K562 (cell line): ENCODE results near the gene PFAS. TPM values are rescaled to one million over a fixed set of nuclear protein-coding genes. Genes with fewer than 3 reads are reported as not detected.

Experiments
- HDAC3 ChIP-seq: fragments of 450-650 bp; IDR thresholded peaks from 2 replicates; pipeline ENCODE4 v1.6.1; 2018; ENCODE audit warnings: borderline replicate concordance, mild to moderate bottlenecking, moderate library complexity; ENCODE audit not compliant: partially characterized antibody
- HMGXB4 ChIP-seq: sonication (generic); formaldehyde crosslinking; IDR thresholded peaks from 2 replicates; pipeline ENCODE4 v1.8.1; 2023; ENCODE audit warnings: mild to moderate bottlenecking, missing genetic modification reagents
- LCOR ChIP-seq: sonication (generic); formaldehyde crosslinking; IDR thresholded peaks from 2 replicates; pipeline ENCODE4 v1.8.0; 2022; ENCODE audit warnings: mild to moderate bottlenecking, missing genetic modification reagents
- NFIC ChIP-seq: fragments of 450-650 bp; IDR thresholded peaks from 2 replicates; pipeline ENCODE4 v1.6.1; 2017; ENCODE audit warnings: mild to moderate bottlenecking, inconsistent platforms
- NR2C2 ChIP-seq, 2 experiments: fragments of 200-800 bp in 1 of 2; sonication (Bioruptor generic) in 1 of 2; sonication (generic) in 1 of 2; formaldehyde crosslinking in 1 of 2; IDR thresholded peaks; 2 replicates each; pipeline versions ENCODE4 v1.6.1 to v1.8.0; 2016 to 2022; ENCODE audit warnings: mild to moderate bottlenecking in 1 of 2, missing compliant biosample characterization in 1 of 2, missing genetic modification characterization in 1 of 2, missing genetic modification reagents in 1 of 2
- RBM34 ChIP-seq: fragments of 200-400 bp; formaldehyde crosslinking; IDR thresholded peaks from 2 replicates; pipeline ENCODE4 v1.6.1; 2018; ENCODE audit warnings: low read length, borderline replicate concordance; ENCODE audit not compliant: insufficient read depth
- STAT5A ChIP-seq: IDR thresholded peaks from 2 replicates; pipeline ENCODE4 v1.6.1; 2012; ENCODE audit warnings: low read length, inconsistent platforms, borderline replicate concordance
- TCF7 ChIP-seq: sonication (generic); IDR thresholded peaks from 2 replicates; pipeline ENCODE4 v1.6.1; 2016; ENCODE audit warnings: antibody characterized with exemption, borderline replicate concordance
- USF2 ChIP-seq: sonication (generic); formaldehyde crosslinking; IDR thresholded peaks from 2 replicates; pipeline ENCODE4 v1.5.0; 2020; ENCODE audit warnings: missing genetic modification reagents
- ZBTB43 ChIP-seq: sonication (generic); formaldehyde crosslinking; IDR thresholded peaks from 2 replicates; pipeline ENCODE4 v1.8.0; 2023; ENCODE audit warnings: mild to moderate bottlenecking, missing genetic modification reagents
- ZFP30 ChIP-seq: fragments of 250-450 bp; sonication (Bioruptor Pico); IDR thresholded peaks from 2 replicates; pipeline ENCODE4 v1.8.0; 2022; ENCODE audit warnings: moderate library complexity, mild to moderate bottlenecking, inconsistent platforms, borderline replicate concordance
- ZFP91 ChIP-seq: sonication (generic); formaldehyde crosslinking; IDR thresholded peaks from 2 replicates; pipeline ENCODE4 v1.8.0; 2022; ENCODE audit warnings: mild to moderate bottlenecking, missing genetic modification reagents
- ZNF785 ChIP-seq: fragments of 250-450 bp; sonication (Bioruptor Pico); IDR thresholded peaks from 2 replicates; pipeline ENCODE4 v1.4.0; 2020; ENCODE audit warnings: mild to moderate bottlenecking
- polyA plus RNA-seq, 8 experiments: library from polyadenylated mRNA; depleted of rRNA in 4 of 8; stranded (reverse) in 5 of 8; unstranded in 3 of 8; fragments of >200 nt; fragmentation: Nextera tagmentation in 2 of 8; fragmentation: Illumina TruSeq in 1 of 8; extraction: Ambion mirVana in 2 of 8; extraction: Trizol in 1 of 8; gene quantifications; 2 replicates each; pipeline versions ENCODE4 v1.2.1 to v1.2.3, GENCODE V29; 2011 to 2014; ENCODE audit warnings: inconsistent platforms in 1 of 8, missing spikeins in 1 of 8
- total RNA-seq, 7 experiments: library from RNA; depleted of rRNA in 6 of 7; stranded (reverse); fragments of >200 nt in 6 of 7; fragmentation: Illumina TruSeq in 2 of 7; extraction: Trizol in 2 of 7; gene quantifications; 2 replicates each; pipeline versions ENCODE4 v1.2.1 to v1.2.3, GENCODE V29; 2011 to 2021; ENCODE audit warnings: low replicate concordance in 1 of 7
- TF ChIP-seq, protein P1 (sequence below): fragments of 450-650 bp; formaldehyde crosslinking; IDR thresholded peaks from 2 replicates; pipeline ENCODE4 v1.4.0; 2022; ENCODE audit warnings: mild to moderate bottlenecking, moderate library complexity
- TF ChIP-seq, protein P2 (sequence below): sonication (generic); IDR thresholded peaks from 2 replicates; pipeline ENCODE4 v1.6.1; 2016

Gene PFAS
- total and polyA plus RNA-seq, 9 of the 15 experiments (the other 6 are each of a cell fraction or from before 2014, with no cell fraction given) = 11.6 to 131 (median 43.9) TPM

DNA sequence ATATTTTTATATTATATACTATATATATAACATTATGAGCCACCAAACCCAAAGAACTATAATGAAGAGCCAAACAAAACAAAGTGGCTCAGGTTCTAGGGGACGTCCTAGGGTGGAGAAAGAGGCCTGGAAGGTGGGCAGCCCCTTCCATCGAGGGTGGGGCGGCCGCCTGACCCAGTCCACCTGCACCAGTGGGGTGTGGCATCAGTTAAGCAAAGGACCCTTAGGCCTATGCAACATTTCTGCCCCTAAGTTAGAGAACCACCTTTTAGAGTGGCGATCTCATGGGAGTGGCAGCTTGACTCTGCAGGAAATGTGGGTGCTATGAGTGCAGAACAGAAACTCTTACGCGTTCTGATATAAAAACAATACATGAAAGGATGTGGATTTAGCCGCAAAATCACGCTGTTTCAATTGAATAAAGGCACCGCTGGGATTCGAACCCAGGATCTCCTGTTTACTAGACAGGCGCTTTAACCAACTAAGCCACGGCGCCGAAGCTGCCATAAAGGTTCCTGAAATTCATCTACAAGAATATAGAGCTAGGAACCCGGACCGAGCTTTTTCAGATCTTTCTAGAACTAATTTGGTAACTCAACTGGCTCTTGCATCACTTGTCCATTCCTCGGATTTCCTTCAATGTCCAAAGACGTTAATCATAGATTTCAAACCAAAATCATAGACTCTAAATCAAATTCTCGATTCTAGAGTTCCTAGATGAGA, 23.1 kb upstream of the PFAS start (continued):
- TF ChIP-seq LCOR (CRISPR knock-in tag) (0 out of 2 replicates have a peak, but pooled peaks have one; percentile 6), TCF7 (no peak), NFIC (peak; percentile 40; the same call in 1 of the 2 replicates), ZFP30 (CRISPR knock-in tag) (no peak), HDAC3 (no peak), STAT5A (peak; percentile 10; the same call in 1 of the 2 replicates), ZNF785 (CRISPR knock-in tag) (no peak), HMGXB4 (CRISPR knock-in tag) (no peak), RBM34 (no peak), ZBTB43 (CRISPR knock-in tag) (peak; percentile 40; the same call in 1 of the 2 replicates), USF2 (CRISPR knock-in tag) (no peak), ZFP91 (no peak), NR2C2 (CRISPR knock-in tag; IDR thresholded peaks at IDR 0.05) (no peak), NR2C2 (tag; IDR thresholded peaks at IDR 0.05) (peak; percentile 42; the same call in 1 of the 2 replicates)
- TF ChIP-seq, protein P1, sequence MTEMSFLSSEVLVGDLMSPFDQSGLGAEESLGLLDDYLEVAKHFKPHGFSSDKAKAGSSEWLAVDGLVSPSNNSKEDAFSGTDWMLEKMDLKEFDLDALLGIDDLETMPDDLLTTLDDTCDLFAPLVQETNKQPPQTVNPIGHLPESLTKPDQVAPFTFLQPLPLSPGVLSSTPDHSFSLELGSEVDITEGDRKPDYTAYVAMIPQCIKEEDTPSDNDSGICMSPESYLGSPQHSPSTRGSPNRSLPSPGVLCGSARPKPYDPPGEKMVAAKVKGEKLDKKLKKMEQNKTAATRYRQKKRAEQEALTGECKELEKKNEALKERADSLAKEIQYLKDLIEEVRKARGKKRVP (CRISPR knock-in tag) = peak; percentile 29; the same call in 1 of the 2 replicates
- TF ChIP-seq, protein P2, sequence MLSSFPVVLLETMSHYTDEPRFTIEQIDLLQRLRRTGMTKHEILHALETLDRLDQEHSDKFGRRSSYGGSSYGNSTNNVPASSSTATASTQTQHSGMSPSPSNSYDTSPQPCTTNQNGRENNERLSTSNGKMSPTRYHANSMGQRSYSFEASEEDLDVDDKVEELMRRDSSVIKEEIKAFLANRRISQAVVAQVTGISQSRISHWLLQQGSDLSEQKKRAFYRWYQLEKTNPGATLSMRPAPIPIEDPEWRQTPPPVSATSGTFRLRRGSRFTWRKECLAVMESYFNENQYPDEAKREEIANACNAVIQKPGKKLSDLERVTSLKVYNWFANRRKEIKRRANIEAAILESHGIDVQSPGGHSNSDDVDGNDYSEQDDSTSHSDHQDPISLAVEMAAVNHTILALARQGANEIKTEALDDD = peak; percentile 66; the same call in 1 of the 2 replicates
